PC-3 (cell line): ENCODE measurements around the gene TCOF1. TPM values are rescaled to one million over a fixed set of nuclear protein-coding genes. Genes with fewer than 3 reads are reported as not detected.

Experiments
- ATAC-seq: fragments of 200-7000 bp; cut with Tn5 transposase; 2 replicates; pipeline ENCODE4 v1.9.1; 2020; ENCODE audit warnings: mild to moderate bottlenecking, moderate library complexity
- BruUV-seq: library from RNA; stranded (reverse); fragments of 400-500 nt; replicated peaks from 2 replicates; lab custom pipeline; 2021; lab: Mats Ljungman, UMichigan
- CTCF ChIA-PET: fragments of 300-600 bp; sonication (Branson Sonifier 250); formaldehyde crosslinking; loops from one replicate; lab custom pipeline; 2022; ENCODE audit warnings: antibody characterized with exemption; lab: Charles Lee
- POLR2A ChIA-PET: fragments of 300-600 bp; sonication (Branson Sonifier 250); formaldehyde crosslinking; loops from one replicate; lab custom pipeline; 2022; ENCODE audit warnings: antibody characterized with exemption; ENCODE audit not compliant: unreplicated experiment; lab: Charles Lee
- DNase-seq: peaks from one replicate; pipeline ENCODE4 v3.0.0-alpha.2; 2015
- H2AFZ ChIP-seq: fragments of 300-600 bp; sonication (generic); 2 replicates; pipeline ENCODE4 v1.6.0; 2016; ENCODE audit warnings: antibody characterized with exemption, low read length
- H3F3A ChIP-seq: fragments of 300-600 bp; sonication (generic); one replicate; pipeline ENCODE4 v1.6.0; 2017; ENCODE audit warnings: antibody characterized with exemption, low read length, control low read depth, mild to moderate bottlenecking; ENCODE audit not compliant: unreplicated experiment
- H3K27ac ChIP-seq: fragments of 300-600 bp; sonication (generic); 2 replicates; pipeline ENCODE4 v1.5.1; 2016; ENCODE audit warnings: mild to moderate bottlenecking, low read length
- H3K27me3 ChIP-seq: fragments of 300-600 bp; sonication (generic); 2 replicates; pipeline ENCODE4 v1.6.1; 2016; ENCODE audit warnings: low read length, mixed read lengths
- H3K36me3 ChIP-seq: fragments of 300-600 bp; sonication (generic); 2 replicates; pipeline ENCODE4 v1.6.1; 2016; ENCODE audit warnings: low read depth, mixed run types, low read length, mixed read lengths
- H3K4me1 ChIP-seq: fragments of 300-600 bp; sonication (generic); 2 replicates; pipeline ENCODE4 v1.5.1; 2016; ENCODE audit warnings: low read length; ENCODE audit not compliant: insufficient read depth
- H3K4me2 ChIP-seq: fragments of 300-600 bp; sonication (generic); 2 replicates; pipeline ENCODE4 v1.6.0; 2016; ENCODE audit warnings: low read length
- H3K4me3 ChIP-seq: fragments of 300-600 bp; sonication (generic); 2 replicates; pipeline ENCODE4 v1.5.1; 2016; ENCODE audit warnings: mild to moderate bottlenecking, low read length, mixed read lengths
- H3K79me2 ChIP-seq: fragments of 300-600 bp; sonication (generic); 2 replicates; pipeline ENCODE4 v1.6.1; 2017; ENCODE audit warnings: low read length, mixed read lengths
- H3K9ac ChIP-seq: fragments of 300-600 bp; sonication (generic); 2 replicates; pipeline ENCODE4 v1.6.0; 2016; ENCODE audit warnings: mild to moderate bottlenecking, low read length
- H3K9me2 ChIP-seq: fragments of 300-600 bp; sonication (generic); replicated peaks from 2 replicates; pipeline ENCODE4 v1.6.1; 2016; ENCODE audit warnings: mixed run types, low read length, mixed read lengths
- H3K9me3 ChIP-seq: fragments of 300-600 bp; sonication (generic); 2 replicates; pipeline ENCODE4 v1.6.1; 2016; ENCODE audit warnings: low read length, mixed read lengths
- H4K20me1 ChIP-seq: fragments of 300-600 bp; sonication (generic); 2 replicates; pipeline ENCODE4 v1.6.1; 2016; ENCODE audit warnings: low read length, mixed read lengths
- EZH2 ChIP-seq: fragments of 300-600 bp; sonication (generic); IDR thresholded peaks from one replicate; pipeline ENCODE4 v1.6.1; 2017; ENCODE audit warnings: antibody characterized with exemption, mild to moderate bottlenecking, low read length; ENCODE audit not compliant: unreplicated experiment
- EZH2phosphoT487 ChIP-seq: fragments of 300-600 bp; sonication (generic); IDR thresholded peaks from 2 replicates; pipeline ENCODE4 v1.6.1; 2018; ENCODE audit warnings: mild to moderate bottlenecking, antibody characterized with exemption, low read length, borderline replicate concordance
- intact Hi-C: fragments of 100-400 bp; cut with micrococcal nuclease; formaldehyde crosslinking; loops from 2 replicates; pipeline ENCODE4 v1.9.0; 2023
- total RNA-seq: library from RNA; depleted of rRNA; stranded (reverse); fragments of >200 nt; gene quantifications from 2 replicates; pipeline ENCODE4 v1.2.3, GENCODE V29; 2014
- TF ChIP-seq, protein P1 (sequence below): fragments of 300-600 bp; sonication (generic); conservative IDR thresholded peaks from 2 replicates; pipeline ENCODE4 v1.5.1; 2017; ENCODE audit warnings: antibody characterized with exemption, low read depth, mild to moderate bottlenecking, low read length

TCOF1 gene
- total RNA-seq, 1 experiment from 2014 or later = 113 TPM

DNA sequence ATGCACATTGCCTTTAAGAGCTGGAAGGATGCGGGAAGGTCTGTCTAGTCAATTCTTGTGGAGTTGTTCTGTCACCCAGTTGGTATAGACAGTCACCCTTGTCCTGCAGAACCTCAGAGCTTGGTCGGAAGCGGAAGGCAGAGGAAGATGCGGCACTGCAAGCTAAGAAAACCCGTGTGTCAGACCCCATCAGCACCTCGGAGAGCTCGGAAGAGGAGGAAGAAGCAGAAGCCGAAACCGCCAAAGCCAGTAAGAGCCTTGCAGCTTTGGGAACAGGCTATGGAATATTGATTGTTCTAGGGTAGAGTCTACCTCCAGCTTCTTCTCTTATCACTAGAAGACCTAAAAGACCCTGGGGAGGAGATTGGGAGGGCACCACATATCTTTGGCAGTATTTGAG is 6.5 kb downstream of the TCOF1 start:
- H3K4me3 ChIP-seq = no peak overlapping the region
- peaks cover 84% of the 10 kb centered on the region for H3K36me3 ChIP-seq
- H4K20me1 ChIP-seq = 0 out of 2 replicates have a peak, but pooled peaks cover 6% of the 10 kb centered on the region
- H3K9me3 ChIP-seq = no peaks in the 10 kb centered on the region
- ChIA-PET CTCF (no interaction called here), POLR2A (no interaction called here)
- no peak overlapping the region for H3K4me2 ChIP-seq
- no peaks in the 10 kb centered on the region for H3K9me2 ChIP-seq
- no peak for ATAC-seq
- intact Hi-C loops = no loop called here
- peaks cover 7% of the 10 kb centered on the region; the same call in 1 of the 2 replicates for H3K4me1 ChIP-seq
- H3K79me2 ChIP-seq = peaks cover 44% of the 10 kb centered on the region
- no peak for DNase-seq
- TF ChIP-seq, protein P1, sequence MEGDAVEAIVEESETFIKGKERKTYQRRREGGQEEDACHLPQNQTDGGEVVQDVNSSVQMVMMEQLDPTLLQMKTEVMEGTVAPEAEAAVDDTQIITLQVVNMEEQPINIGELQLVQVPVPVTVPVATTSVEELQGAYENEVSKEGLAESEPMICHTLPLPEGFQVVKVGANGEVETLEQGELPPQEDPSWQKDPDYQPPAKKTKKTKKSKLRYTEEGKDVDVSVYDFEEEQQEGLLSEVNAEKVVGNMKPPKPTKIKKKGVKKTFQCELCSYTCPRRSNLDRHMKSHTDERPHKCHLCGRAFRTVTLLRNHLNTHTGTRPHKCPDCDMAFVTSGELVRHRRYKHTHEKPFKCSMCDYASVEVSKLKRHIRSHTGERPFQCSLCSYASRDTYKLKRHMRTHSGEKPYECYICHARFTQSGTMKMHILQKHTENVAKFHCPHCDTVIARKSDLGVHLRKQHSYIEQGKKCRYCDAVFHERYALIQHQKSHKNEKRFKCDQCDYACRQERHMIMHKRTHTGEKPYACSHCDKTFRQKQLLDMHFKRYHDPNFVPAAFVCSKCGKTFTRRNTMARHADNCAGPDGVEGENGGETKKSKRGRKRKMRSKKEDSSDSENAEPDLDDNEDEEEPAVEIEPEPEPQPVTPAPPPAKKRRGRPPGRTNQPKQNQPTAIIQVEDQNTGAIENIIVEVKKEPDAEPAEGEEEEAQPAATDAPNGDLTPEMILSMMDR = no peak
- TF ChIP-seq EZH2 = no peak
- TF ChIP-seq EZH2phosphoT487 = no peak
- no peak overlapping the region for H3K27ac ChIP-seq
- H3K27me3 ChIP-seq = no peaks in the 10 kb centered on the region
- H3K9ac ChIP-seq = no peak overlapping the region
- H2AFZ ChIP-seq = no peak overlapping the region
- H3F3A ChIP-seq = no peaks in the 10 kb centered on the region
- no TSS peak for BruUV-seq

- no peaks in the 10 kb centered on the region for H3K27me3 ChIP-seq
- peaks cover 89% of the 10 kb centered on the region for H3K36me3 ChIP-seq
- H4K20me1 ChIP-seq = no peaks in the 10 kb centered on the region
- no peak for ATAC-seq
- CTCF ChIA-PET = no interaction called here
- no peaks in the 10 kb centered on the region for H3F3A ChIP-seq
- intact Hi-C loops = no loop called here
- TF ChIP-seq EZH2phosphoT487 (no peak), EZH2 (no peak)
- TF ChIP-seq, protein P1 = no peak
- BruUV-seq = no TSS peak
- POLR2A ChIA-PET = no interaction called here
- no peak overlapping the region for H2AFZ ChIP-seq
- no peak for DNase-seq
- H3K4me1 ChIP-seq = no peaks in the 10 kb centered on the region
- no peaks in the 10 kb centered on the region for H3K9me3 ChIP-seq
- no peak overlapping the region for H3K27ac ChIP-seq
- no peak overlapping the region for H3K4me3 ChIP-seq
- no peaks in the 10 kb centered on the region for H3K79me2 ChIP-seq
- H3K4me2 ChIP-seq = no peak overlapping the region
- H3K9me2 ChIP-seq = no peaks in the 10 kb centered on the region
- H3K9ac ChIP-seq = no peak overlapping the region
Measured at GRCh38 chr5:150368526-150368925, 11.0 kb downstream of the TCOF1 start.

- no peaks in the 10 kb centered on the region for H4K20me1 ChIP-seq
- DNase-seq = no peak
- no TSS peak for BruUV-seq
- no peak for TF ChIP-seq EZH2phosphoT487
- TF ChIP-seq, protein P1 = no peak
- no peak for TF ChIP-seq EZH2
- no peaks in the 10 kb centered on the region for H3F3A ChIP-seq
- no peaks in the 10 kb centered on the region for H3K4me1 ChIP-seq
- H3K4me3 ChIP-seq = no peak overlapping the region
- intact Hi-C loops = no loop called here
- H3K9me3 ChIP-seq = no peaks in the 10 kb centered on the region
- H3K79me2 ChIP-seq = no peaks in the 10 kb centered on the region
- no peak overlapping the region for H3K4me2 ChIP-seq
- no peak for ATAC-seq
- no peaks in the 10 kb centered on the region for H3K27me3 ChIP-seq
- H3K9me2 ChIP-seq = no peaks in the 10 kb centered on the region
- CTCF ChIA-PET = no interaction called here
- H3K27ac ChIP-seq = no peak overlapping the region
- no peak overlapping the region for H2AFZ ChIP-seq
- POLR2A ChIA-PET = no interaction called here
- peaks cover 99% of the 10 kb centered on the region for H3K36me3 ChIP-seq
- no peak overlapping the region for H3K9ac ChIP-seq
Measured at GRCh38 chr5:150372639-150373038, 15.1 kb downstream of the TCOF1 start.
